Epithelial cell of proximal tubule (primary cell): ENCODE results near the gene KCTD5. TPM values are rescaled to one million over a fixed set of nuclear protein-coding genes. Genes with fewer than 3 reads are reported as not detected.
"Not testable (repeated sequence)": the region's sequence is repeated elsewhere in the genome, so short reads cannot be mapped to it uniquely, and the experiment has no call there.

ENCODE experiments used
- DNase-seq: peaks from one replicate; pipeline ENCODE4 v3.0.0-alpha.2; 2011; ENCODE audit warnings: low read depth
- H3K4me3 ChIP-seq: 2 replicates; pipeline ENCODE4 v1.5.1; 2011; ENCODE audit warnings: low read depth, mild to moderate bottlenecking, low read length
- CTCF ChIP-seq: conservative IDR thresholded peaks from 2 replicates; pipeline ENCODE4 v1.5.1; 2012; ENCODE audit warnings: low read depth, mild to moderate bottlenecking, low read length
- total RNA-seq: library from RNA; depleted of rRNA; stranded (reverse); fragments of >200 nt; gene quantifications from 2 replicates; pipeline ENCODE4 v1.2.3, GENCODE V29; 2015

Gene KCTD5, protein sequence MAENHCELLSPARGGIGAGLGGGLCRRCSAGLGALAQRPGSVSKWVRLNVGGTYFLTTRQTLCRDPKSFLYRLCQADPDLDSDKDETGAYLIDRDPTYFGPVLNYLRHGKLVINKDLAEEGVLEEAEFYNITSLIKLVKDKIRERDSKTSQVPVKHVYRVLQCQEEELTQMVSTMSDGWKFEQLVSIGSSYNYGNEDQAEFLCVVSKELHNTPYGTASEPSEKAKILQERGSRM
- total RNA-seq, result 45.1 and 51.4 TPM in 2 replicates

GRCh38 chr16:2682209-2683021 lies at the start of gene KCTD5:
Gene KCTD5 (plus strand): TSS chr16:2682523. CDS start chr16:2682549, 26 bp downstream.
- H3K4me3 ChIP-seq, result peak within 1 kb of the TSS; percentile 99
- TF ChIP-seq CTCF, result no peak
- DNase-seq, result peak; percentile 68

GRCh38 chr16:2639071-2639721 lies 43.1 kb upstream of the KCTD5 start:
- not testable (repeated sequence) for DNase-seq, H3K4me3 ChIP-seq

- DNase-seq, H3K4me3 ChIP-seq: not testable (repeated sequence)
Measured at GRCh38 chr16:2639722-2640072, 42.6 kb upstream of the KCTD5 start.

DNA sequence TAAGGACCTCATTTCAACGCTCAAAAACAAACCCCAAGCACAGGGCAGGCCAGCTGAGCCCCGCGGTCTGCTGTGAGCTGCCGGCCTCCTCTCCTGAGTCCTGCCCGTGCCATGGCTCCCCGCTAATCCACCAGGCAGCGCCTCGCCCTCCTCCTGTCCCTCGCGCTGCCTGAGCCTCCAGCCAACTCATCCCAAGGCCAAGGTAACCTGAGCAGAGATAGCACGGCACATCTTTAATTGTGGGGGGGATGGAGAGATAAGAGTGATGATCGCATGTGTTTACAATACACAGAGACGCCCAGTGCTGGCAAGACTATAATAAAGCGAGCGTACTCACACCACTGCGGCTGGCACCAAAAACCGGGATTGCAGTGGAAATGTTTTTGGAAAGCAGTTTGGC lies 39.8 kb upstream of the KCTD5 start:
- DNase-seq, H3K4me3 ChIP-seq: not testable (repeated sequence)

DNA sequence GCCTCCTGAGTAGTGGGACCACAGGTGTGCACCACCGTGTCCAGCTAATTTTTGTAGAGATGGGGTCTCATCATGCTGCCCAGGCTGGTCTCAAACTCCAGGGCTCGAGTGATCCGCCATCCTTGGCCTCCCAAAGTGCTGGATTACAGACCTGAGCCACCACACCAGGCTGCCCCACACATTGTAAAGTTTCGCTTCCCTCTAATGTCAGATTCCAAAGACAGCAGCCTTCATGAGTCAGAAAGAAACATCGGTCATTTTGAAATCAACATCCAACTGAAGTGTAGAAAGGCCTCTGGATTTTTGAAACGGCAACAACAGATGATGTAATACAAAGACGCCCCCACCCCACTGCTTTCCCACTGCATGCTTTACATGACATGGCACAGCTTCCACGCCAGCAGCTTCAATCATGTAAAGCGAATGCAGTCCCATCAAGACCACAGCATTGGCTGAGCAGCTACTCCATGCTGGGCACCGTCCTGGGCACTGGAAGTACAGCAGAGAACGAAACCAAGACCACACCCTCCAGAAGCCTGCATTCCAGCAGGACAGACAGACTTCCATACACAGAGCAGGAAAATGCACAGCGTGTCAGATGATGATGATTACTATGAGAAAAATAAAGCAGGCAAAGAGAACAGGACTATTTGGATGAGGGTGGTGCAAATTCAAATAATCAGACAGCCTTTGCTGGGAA lies 37.4 kb upstream of the KCTD5 start:
- not testable (repeated sequence) for H3K4me3 ChIP-seq, DNase-seq

GRCh38 chr16:2651268-2651871 lies 31.0 kb upstream of the KCTD5 start:
- DNase-seq, H3K4me3 ChIP-seq: not testable (repeated sequence)

DNA sequence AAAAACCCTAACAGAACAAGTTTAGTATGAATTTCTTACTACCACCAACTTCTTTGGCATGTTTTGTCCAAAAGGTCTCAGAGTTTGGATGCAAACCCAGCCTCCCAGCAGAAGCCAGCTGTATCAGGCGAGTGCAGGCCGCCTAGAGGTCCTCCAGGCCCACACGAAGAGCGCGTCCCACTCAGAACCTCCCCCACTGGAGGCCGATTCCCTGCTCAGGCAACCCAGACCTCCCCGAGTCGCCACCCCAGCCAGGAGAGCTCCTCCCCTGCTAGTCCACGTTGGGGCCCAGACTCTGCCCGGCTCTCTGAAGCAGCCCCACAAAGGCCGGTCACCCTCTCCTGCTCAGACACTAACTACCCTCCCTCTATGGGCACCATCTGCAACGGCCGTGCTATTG lies 28.4 kb upstream of the KCTD5 start:
- H3K4me3 ChIP-seq, DNase-seq: not testable (repeated sequence)

DNA sequence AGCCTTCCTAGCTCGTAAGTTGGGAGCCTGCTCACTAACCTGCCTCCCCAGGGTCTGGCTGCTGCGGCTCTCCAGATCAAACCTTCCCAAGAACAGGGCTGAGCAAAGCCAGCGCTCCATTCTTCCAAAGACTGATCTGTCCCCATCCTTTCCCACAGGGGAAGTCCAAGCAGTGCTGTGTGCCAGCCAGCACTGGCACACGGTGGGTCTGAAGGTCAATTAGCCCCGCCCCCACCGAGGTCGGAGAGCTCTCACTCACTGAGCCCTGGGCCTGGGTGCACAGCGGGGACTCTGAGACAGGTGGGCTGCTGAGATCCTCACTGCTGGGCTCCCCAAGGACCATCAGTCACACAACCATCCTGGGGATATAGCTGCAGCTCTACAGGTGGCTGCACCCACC lies 27.4 kb upstream of the KCTD5 start:
- not testable (repeated sequence) for DNase-seq

DNA sequence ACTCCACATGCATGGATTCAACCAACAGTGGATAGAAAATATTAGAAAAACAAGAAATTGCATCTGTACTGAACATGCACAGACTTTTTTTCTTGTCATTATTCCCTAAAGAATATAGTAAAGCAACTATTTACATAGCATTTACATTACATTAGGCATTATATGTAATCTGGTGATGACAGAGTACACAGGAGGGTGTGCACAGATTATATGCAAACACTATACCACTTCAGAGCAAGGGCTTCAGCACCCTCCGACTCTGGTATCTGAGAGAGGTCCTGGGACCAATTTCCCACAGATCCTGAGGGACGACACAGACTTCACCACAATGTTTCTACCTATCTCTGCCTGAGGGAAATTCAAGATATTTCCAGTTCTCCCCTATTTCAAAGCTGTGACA lies 25.3 kb upstream of the KCTD5 start:
- DNase-seq, result no peak
- no peak for TF ChIP-seq CTCF
- no peak overlapping the region for H3K4me3 ChIP-seq

More for the DNA sequence above, 27.4 kb upstream of the KCTD5 start:
- not testable (repeated sequence) for H3K4me3 ChIP-seq

- not testable (repeated sequence) for DNase-seq, H3K4me3 ChIP-seq
Measured at GRCh38 chr16:2657803-2658202, 24.5 kb upstream of the KCTD5 start.

GRCh38 chr16:2659560-2659959 lies 22.8 kb upstream of the KCTD5 start:
- H3K4me3 ChIP-seq, DNase-seq: not testable (repeated sequence)

- H3K4me3 ChIP-seq, DNase-seq: not testable (repeated sequence)
Measured at GRCh38 chr16:2660014-2660662, 22.2 kb upstream of the KCTD5 start.
